Measurements from ENCODE around the gene PRUNE2.

- TF ChIP-seq CTCF (IDR thresholded peaks at IDR 0.05 in 2 of 3, conservative IDR thresholded peaks at IDR 0.05 in 1 of 3; ENCODE audit: borderline replicate concordance in 1 of 3, insufficient read depth in 1 of 3, low read depth in 2 of 3, low read length in 2 of 3) (no peak), JUND (IDR thresholded peaks at IDR 0.05) (no peak), EZH2 (IDR thresholded peaks at IDR 0.05) (no peak), MAX (IDR thresholded peaks at IDR 0.05) (no peak), POLR2A (IDR thresholded peaks at IDR 0.05; ENCODE audit: borderline replicate concordance, extremely low read depth, insufficient read depth, insufficient read length) (no peak), POLR2AphosphoS5 (IDR thresholded peaks at IDR 0.05; ENCODE audit: low read depth, low read length) (no peak), ZNF274 (IDR thresholded peaks at IDR 0.05; ENCODE audit: low read depth, low read length) (no peak), REST (IDR thresholded peaks at IDR 0.05; ENCODE audit: low read depth) (no peak), ZBTB33 (IDR thresholded peaks at IDR 0.05; ENCODE audit: extremely low read depth, insufficient replicate concordance, low read length) (no peak), SRF (IDR thresholded peaks at IDR 0.05; ENCODE audit: low read depth) (no peak), EZH2phosphoT487 (IDR thresholded peaks at IDR 0.05; ENCODE audit: borderline replicate concordance) (no peak), ZFX (IDR thresholded peaks at IDR 0.05) (no peak), SP1 (IDR thresholded peaks at IDR 0.05; ENCODE audit: low read depth) (no peak), TCF7L2 (IDR thresholded peaks at IDR 0.05; ENCODE audit: borderline replicate concordance, extremely low read depth, insufficient read depth, insufficient read length) (no peak)
Measured at GRCh38 chr9:76650692-76651091, 255.2 kb downstream of the PRUNE2 start.

All from HCT116 (cell line).